Subcutaneous abdominal adipose tissue (tissue), 5 donors: Measurements from ENCODE around the gene GLS.
A peak's percentile ranks its signal among the peaks of the same experiment; 100 is the strongest.

Experiments
- H3K27ac ChIP-seq: one replicate; pipeline ENCODE4 v1.7.0; 2013; ENCODE audit warnings: low read depth, mild to moderate bottlenecking, inconsistent platforms, low read length, moderate library complexity
- H3K27me3 ChIP-seq, 5 donors: one replicate each; pipeline ENCODE4 v1.7.0; 2013; ENCODE audit warnings: low read length in 5 of 5, inconsistent platforms in 1 of 5; ENCODE audit not compliant: control insufficient read depth in 5 of 5, insufficient read depth in 4 of 5
- H3K36me3 ChIP-seq, 5 donors: one replicate each; pipeline ENCODE4 v1.7.0; 2013; ENCODE audit warnings: low read length in 5 of 5; ENCODE audit not compliant: control insufficient read depth in 5 of 5, insufficient read depth in 5 of 5
- H3K4me1 ChIP-seq, 5 donors: one replicate each; pipeline ENCODE4 v1.7.0; 2013; ENCODE audit warnings: low read length in 5 of 5, mild to moderate bottlenecking in 3 of 5, moderate library complexity in 1 of 5; ENCODE audit not compliant: control insufficient read depth in 5 of 5, insufficient read depth in 5 of 5
- H3K4me3 ChIP-seq, 5 donors: one replicate each; pipeline ENCODE4 v1.7.0; 2013; ENCODE audit warnings: low read length in 5 of 5, low read depth in 1 of 5
- H3K9ac ChIP-seq, 5 donors: one replicate each; pipeline ENCODE4 v1.7.0; 2013; ENCODE audit warnings: low read length in 5 of 5, mild to moderate bottlenecking in 4 of 5, moderate library complexity in 3 of 5
- H3K9me3 ChIP-seq, 5 donors: one replicate each; pipeline ENCODE4 v1.7.0; 2013; ENCODE audit warnings: low read length in 5 of 5; ENCODE audit not compliant: control insufficient read depth in 5 of 5
- donor health status: healthy.
- donor health status: healthy.
- donor health status: healthy.
- donor health status: healthy.
- donor health status: healthy.

GLS gene

DNA sequence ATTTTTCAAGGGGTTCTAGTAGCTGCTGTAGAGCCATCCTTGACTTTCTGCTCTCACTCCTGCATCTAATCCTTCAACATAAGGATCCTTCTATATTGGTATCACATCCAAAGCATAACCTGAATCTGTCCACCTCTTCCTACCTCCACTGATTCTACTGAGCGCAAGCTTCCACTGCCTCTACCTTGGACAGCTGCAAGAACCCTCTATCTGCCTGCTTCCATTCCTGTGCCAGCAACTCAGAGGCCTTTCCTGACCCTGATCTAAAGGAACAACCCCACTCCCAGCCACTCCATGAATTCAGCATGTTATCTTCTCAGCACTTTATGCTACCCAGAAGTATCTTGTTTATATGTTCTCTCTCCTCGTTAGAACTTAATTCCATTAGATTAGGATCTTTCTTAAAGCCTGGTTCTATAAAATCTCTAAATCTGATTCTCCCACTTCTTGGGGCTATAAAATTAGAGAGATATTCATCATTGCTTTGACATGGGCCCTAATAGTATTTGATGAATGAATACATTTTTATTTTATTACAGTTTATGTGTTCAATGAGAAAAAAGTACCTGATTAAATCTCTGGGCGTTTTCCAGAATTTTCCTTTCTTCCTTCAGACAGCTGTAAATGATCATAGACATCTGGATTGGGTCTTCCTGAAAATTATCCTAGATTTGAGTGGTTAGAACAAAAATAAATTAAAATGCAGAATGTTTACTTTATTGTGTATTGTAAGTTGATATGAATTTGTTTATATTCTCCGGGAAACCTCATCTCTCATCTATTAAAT lies 126.6 kb downstream of the GLS start:
- H3K4me3 ChIP-seq = no peak overlapping the region
- no peak overlapping the region for H3K27ac ChIP-seq
- no peaks in the 10 kb centered on the region for H3K27me3 ChIP-seq
- no peaks in the 10 kb centered on the region for H3K9me3 ChIP-seq
- no peak overlapping the region for H3K9ac ChIP-seq
- H3K36me3 ChIP-seq = peaks cover 61 to 85% (median 76%) of the 10 kb centered on the region in 5 donors
- H3K4me1 ChIP-seq = peaks cover 0 to 18% (median 14%) of the 10 kb centered on the region in 5 donors

- no peak overlapping the region for H3K4me3 ChIP-seq
- peaks cover 0 to 29% (median 25%) of the 10 kb centered on the region in 5 donors for H3K4me1 ChIP-seq
- H3K9ac ChIP-seq = no peak overlapping the region
- peaks cover 50 to 74% (median 67%) of the 10 kb centered on the region in 5 donors for H3K36me3 ChIP-seq
- H3K27me3 ChIP-seq = no peaks in the 10 kb centered on the region
- H3K9me3 ChIP-seq = no peaks in the 10 kb centered on the region
- no peak overlapping the region for H3K27ac ChIP-seq
These were observed 127.7 kb downstream of the GLS start for GRCh38 chr2:191008286-191008685.

DNA sequence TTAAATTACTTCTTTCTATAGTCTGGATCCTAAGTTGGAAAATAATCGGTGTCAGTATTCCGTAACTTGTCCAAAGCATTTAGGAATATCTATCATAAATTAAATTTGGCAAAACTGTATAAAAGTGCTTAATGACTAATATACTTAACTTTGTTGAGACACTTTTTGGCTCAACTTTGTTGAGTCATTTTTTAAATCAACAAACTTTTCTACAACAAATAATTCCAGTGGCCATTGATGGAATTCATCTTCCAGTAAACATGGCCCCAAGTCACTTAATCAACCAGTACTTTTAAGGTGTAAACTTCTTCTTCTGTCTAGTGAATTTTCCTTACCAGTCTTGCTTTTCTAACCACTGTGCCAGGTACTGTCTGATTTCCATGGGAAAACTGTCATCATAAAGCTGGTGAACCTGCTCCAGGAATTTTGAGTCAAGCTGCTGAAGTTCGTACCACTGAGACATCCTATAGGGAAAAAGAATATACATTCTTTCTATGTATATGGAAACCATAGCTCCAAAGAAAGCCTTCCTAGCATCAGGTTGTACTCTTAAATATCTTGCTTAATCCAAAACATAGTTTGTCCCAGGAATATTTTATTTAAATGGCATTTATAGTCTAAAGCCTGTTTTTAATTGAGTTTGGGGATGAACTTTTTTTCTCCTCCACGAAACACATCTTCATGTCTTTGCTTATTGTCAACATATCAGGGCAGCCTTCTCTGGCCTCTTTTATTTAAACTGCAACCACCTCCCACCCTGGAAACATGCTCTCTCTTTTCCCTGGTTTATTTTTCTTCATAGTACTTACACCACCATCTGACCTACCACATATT lies 129.1 kb downstream of the GLS start:
- no peaks in the 10 kb centered on the region for H3K9me3 ChIP-seq
- peaks cover 36 to 59% (median 52%) of the 10 kb centered on the region in 5 donors for H3K36me3 ChIP-seq
- no peak overlapping the region for H3K4me3 ChIP-seq
- no peak overlapping the region for H3K27ac ChIP-seq
- H3K9ac ChIP-seq = no peak overlapping the region
- H3K4me1 ChIP-seq = peaks cover 0 to 36% (median 34%) of the 10 kb centered on the region in 5 donors
- no peaks in the 10 kb centered on the region for H3K27me3 ChIP-seq

GRCh38 chr2:191010887-191011885 lies 130.6 kb downstream of the GLS start:
- Histone ChIP-seq H3K9me3 (no peaks in the 10 kb centered on the region), H3K4me1 (peaks cover 0 to 40% (median 39%) of the 10 kb centered on the region in 5 donors), H3K4me3 (peak overlapping the region in 2 of 5 donors; percentile 4 to 21), H3K9ac (no peak overlapping the region), H3K36me3 (peaks cover 22 to 45% (median 38%) of the 10 kb centered on the region in 5 donors), H3K27ac (no peak overlapping the region), H3K27me3 (no peaks in the 10 kb centered on the region)

DNA sequence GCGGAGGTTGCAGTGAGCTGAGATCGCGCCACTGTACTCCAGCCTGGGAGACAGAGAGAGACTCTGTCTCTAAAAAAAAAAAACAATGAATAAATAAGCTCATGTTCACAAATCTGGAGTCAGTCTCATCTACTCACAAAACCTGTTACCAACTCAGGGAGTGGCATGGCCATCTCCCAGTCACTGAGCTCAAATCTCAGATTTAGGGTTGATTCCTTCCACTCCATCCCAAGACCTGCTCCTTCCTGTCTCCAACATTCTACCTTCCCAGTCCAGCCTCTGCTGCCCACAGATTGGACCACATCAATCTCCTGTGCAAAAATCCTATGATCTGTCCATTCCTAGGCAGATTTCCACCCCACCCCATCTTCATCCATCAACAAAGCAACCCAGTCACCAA lies 131.7 kb downstream of the GLS start:
- Histone ChIP-seq H3K4me3 (peak overlapping the region; percentile 98 to 100 (median 99)), H3K36me3 (peaks cover 10 to 34% (median 26%) of the 10 kb centered on the region in 5 donors), H3K27ac (no peak overlapping the region), H3K27me3 (no peaks in the 10 kb centered on the region), H3K9me3 (no peaks in the 10 kb centered on the region), H3K9ac (peak overlapping the region in 1 of 5 donors; percentile 94), H3K4me1 (peaks cover 0 to 40% (median 39%) of the 10 kb centered on the region in 5 donors)

DNA sequence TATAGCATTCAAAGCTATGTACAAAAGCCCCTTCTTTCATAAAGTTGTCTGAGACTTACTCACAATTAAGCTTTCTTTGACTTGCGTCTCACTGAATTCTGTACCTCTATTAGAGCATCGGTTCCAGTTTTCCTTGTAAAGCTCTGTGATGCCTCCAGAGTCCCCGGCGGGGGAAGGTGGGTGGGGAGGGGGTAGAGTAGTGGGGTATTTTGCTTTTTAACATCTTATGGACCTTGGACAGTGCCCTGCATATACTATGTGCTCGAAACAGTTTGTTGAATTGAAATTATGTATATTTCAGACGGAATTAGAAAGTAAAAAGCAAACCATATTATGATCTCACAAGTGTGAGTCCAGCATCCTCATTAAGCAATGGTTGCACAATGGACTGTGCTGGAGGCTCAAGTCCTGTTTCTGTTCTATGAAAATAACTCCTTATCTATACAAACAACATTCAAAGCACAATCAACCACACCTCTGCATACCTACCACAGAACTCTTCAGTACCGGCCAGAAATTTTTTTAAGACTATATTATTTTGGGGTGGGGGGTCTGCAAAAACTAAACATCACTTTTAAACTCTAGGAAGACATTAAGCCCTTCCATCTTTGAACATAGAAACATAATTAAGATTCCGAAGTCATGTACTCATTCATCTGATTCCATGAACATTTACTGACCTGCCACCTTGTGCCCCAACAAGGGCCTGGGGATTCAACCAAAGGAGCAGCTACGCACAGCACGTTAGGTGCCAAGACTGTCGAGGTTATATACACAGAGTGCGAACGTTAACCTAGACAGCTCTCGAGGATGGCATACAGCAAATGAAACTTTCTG lies 132.4 kb downstream of the GLS start:
- Histone ChIP-seq H3K27me3 (no peaks in the 10 kb centered on the region), H3K4me1 (peaks cover 0 to 40% (median 39%) of the 10 kb centered on the region in 5 donors), H3K4me3 (peak overlapping the region; percentile 98 to 100 (median 99)), H3K9me3 (no peaks in the 10 kb centered on the region), H3K27ac (peak overlapping the region; percentile 92), H3K36me3 (peaks cover 9 to 28% (median 20%) of the 10 kb centered on the region in 5 donors), H3K9ac (peak overlapping the region; percentile 57 to 98 (median 96))

- no peaks in the 10 kb centered on the region for H3K9me3 ChIP-seq
- H3K4me1 ChIP-seq = peaks cover 0 to 40% (median 39%) of the 10 kb centered on the region in 5 donors
- H3K27ac ChIP-seq = peak overlapping the region; percentile 92
- peak overlapping the region; percentile 57 to 98 (median 96) for H3K9ac ChIP-seq
- H3K4me3 ChIP-seq = peak overlapping the region; percentile 98 to 100 (median 99)
- H3K36me3 ChIP-seq = peaks cover 6 to 23% (median 14%) of the 10 kb centered on the region in 5 donors
- no peaks in the 10 kb centered on the region for H3K27me3 ChIP-seq
These were observed 133.0 kb downstream of the GLS start for GRCh38 chr2:191013682-191013931.

GRCh38 chr2:191013932-191014652 lies 133.5 kb downstream of the GLS start, which contains the start of gene STAT1:
STAT1 (minus strand) TSS chr2:191014171; CDS start chr2:191010003, 4,168 bp downstream.
- Histone ChIP-seq H3K27me3 (no peaks in the 10 kb centered on the region), H3K4me1 (peaks cover 0 to 40% (median 39%) of the 10 kb centered on the region in 5 donors), H3K27ac (peak within 1 kb of the TSS; percentile 92), H3K36me3 (peaks cover under 1 to 18% (median 11%) of the 10 kb centered on the region in 5 donors), H3K9ac (peak within 1 kb of the TSS; percentile 57 to 98 (median 96)), H3K9me3 (no peaks in the 10 kb centered on the region), H3K4me3 (peak within 1 kb of the TSS; percentile 98 to 100 (median 99))
